ENCODE data around the gene KLHDC8A. TPM values are rescaled to one million over a fixed set of nuclear protein-coding genes. Genes with fewer than 3 reads are reported as not detected.

Gene KLHDC8A
- total RNA-seq, 2 experiments from 2014 or later, result not detected

DNA sequence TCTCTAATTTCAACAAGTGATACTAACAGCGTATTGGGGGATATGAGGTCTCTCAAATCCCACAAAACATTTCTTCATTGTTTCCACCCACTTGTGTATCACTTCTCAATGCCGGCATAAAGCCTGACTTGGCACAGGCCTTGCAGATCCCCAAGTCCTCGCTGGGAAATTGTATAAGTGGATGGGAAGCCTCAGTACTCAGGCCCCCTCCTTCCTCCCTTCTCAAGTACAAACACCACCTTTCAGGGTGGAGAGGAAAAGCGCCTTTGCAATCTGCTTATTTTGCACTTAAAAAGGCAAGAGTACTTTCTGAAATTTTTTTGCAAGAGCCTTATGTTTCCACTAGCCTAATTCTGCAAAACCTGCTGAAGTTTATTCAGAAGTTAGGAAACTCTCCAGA is 25.8 kb upstream of the KLHDC8A start:
- Mint-ChIP-seq H3K36me3 (ENCODE audit: low read depth) (no peaks in the 10 kb centered on the region), H3K4me1 (ENCODE audit: low read depth) (no peaks in the 10 kb centered on the region), H3K27ac (no peak overlapping the region), H3K4me3 (no peak overlapping the region), H3K9me3 (no peaks in the 10 kb centered on the region), H3K27me3 (peaks cover 11% of the 10 kb centered on the region)
- no peak for ATAC-seq
- POLR2A ChIA-PET, result no interaction called here
- CTCF ChIA-PET, result interaction anchor here (2.5 to 3.0 kb wide), 3 partner anchors 15 to 103 kb away, joined by 9 to 13 read pairs (median 11); no protein-coding TSS in a partner anchor
- no peak for DNase-seq
- TF ChIP-seq, protein P1, sequence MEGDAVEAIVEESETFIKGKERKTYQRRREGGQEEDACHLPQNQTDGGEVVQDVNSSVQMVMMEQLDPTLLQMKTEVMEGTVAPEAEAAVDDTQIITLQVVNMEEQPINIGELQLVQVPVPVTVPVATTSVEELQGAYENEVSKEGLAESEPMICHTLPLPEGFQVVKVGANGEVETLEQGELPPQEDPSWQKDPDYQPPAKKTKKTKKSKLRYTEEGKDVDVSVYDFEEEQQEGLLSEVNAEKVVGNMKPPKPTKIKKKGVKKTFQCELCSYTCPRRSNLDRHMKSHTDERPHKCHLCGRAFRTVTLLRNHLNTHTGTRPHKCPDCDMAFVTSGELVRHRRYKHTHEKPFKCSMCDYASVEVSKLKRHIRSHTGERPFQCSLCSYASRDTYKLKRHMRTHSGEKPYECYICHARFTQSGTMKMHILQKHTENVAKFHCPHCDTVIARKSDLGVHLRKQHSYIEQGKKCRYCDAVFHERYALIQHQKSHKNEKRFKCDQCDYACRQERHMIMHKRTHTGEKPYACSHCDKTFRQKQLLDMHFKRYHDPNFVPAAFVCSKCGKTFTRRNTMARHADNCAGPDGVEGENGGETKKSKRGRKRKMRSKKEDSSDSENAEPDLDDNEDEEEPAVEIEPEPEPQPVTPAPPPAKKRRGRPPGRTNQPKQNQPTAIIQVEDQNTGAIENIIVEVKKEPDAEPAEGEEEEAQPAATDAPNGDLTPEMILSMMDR (IDR thresholded peaks at IDR 0.05), result no peak
- intact Hi-C loops (cut with micrococcal nuclease), result no loop called here

DNA sequence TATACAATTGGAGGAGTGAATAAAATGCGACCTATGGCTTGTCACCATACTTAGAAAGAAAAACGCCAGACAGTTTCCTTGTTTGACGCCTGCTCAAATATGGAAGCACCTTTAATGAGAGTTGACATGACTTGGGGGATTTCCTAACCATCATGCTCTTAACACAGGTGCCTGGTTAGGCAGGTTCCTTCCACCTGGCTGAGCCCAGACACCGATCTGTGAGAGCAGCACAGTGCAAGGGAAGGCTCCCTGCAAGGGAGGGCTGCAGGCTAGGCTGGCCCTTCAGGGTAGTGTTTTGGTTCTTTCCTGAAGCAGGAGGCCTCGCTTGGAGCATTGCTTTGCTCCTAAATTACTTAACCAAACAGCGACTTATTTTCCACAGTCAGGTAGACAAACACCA is 24.6 kb upstream of the KLHDC8A start:
- TF ChIP-seq, protein P1 (IDR thresholded peaks at IDR 0.05), result no peak

DNA sequence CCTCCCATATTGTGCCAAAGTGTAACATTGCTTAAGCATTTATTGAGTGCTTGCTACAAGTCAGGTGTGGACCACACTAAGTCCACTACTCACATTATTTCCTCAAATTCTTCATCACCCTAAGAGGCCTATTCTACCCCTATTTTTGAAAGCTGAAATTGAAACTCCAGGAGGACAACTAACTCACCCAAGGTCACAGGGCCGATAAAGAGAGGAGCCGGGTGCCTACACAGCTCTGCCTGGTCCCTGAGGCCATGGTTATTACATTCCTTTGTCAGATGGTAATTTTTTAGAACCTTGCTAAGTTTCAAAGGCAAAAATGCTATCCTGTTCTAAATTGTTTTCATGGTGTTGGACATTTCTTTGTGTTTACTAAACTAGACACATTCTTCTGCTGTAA is 24.2 kb upstream of the KLHDC8A start:
- Mint-ChIP-seq H3K4me1 (ENCODE audit: low read depth) (no peaks in the 10 kb centered on the region), H3K4me3 (no peak overlapping the region), H3K27ac (no peak overlapping the region), H3K9me3 (no peaks in the 10 kb centered on the region), H3K36me3 (ENCODE audit: low read depth) (no peaks in the 10 kb centered on the region), H3K27me3 (peaks cover 13% of the 10 kb centered on the region)
- no peak for DNase-seq
- POLR2A ChIA-PET, result no interaction called here
- ATAC-seq, result no peak
- TF ChIP-seq, protein P1 (IDR thresholded peaks at IDR 0.05), result no peak
- intact Hi-C loops (cut with micrococcal nuclease), result no loop called here
- CTCF ChIA-PET, result interaction anchor here (2.7 to 3.0 kb wide), 2 partner anchors 16 to 104 kb away, joined by 9 to 11 read pairs; no protein-coding TSS in a partner anchor

More for the DNA sequence above, 24.6 kb upstream of the KLHDC8A start:
- peaks cover 13% of the 10 kb centered on the region for H3K27me3 Mint-ChIP-seq
- H3K4me3 Mint-ChIP-seq, result no peak overlapping the region
- H3K27ac Mint-ChIP-seq, result no peak overlapping the region
- DNase-seq (no peak), ATAC-seq (no peak)
- no peaks in the 10 kb centered on the region for H3K9me3 Mint-ChIP-seq
- intact Hi-C loops (cut with micrococcal nuclease), result no loop called here
- no peaks in the 10 kb centered on the region for H3K36me3 Mint-ChIP-seq (ENCODE audit: low read depth)
- ChIA-PET CTCF (interaction anchor here (2.7 to 3.0 kb wide), 2 partner anchors 16 to 104 kb away, joined by 9 to 11 read pairs; no protein-coding TSS in a partner anchor), POLR2A (no interaction called here)
- H3K4me1 Mint-ChIP-seq (ENCODE audit: low read depth), result no peaks in the 10 kb centered on the region

DNA sequence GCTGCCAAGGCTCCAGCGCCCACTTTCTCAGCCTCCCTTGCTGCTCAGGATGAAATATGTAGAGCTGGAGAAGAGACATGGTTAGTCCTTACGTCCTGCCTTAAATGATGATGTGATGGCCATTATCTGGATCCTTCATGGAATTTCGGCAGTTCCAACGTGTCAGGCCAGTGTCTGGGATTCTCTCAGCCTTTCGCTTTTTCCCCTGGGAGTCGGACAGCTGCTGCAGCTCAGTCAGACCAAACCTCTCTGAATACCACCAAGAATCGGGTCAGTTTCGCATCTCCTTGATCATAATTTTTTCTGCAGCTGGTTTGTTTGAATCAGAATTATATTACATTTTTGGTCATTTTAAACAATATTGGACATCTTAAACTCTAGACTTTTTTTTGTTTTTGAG is 22.3 kb upstream of the KLHDC8A start:
- Mint-ChIP-seq H3K4me3 (no peak overlapping the region), H3K27ac (no peak overlapping the region), H3K4me1 (ENCODE audit: low read depth) (peaks cover 8% of the 10 kb centered on the region), H3K9me3 (no peaks in the 10 kb centered on the region), H3K36me3 (ENCODE audit: low read depth) (no peaks in the 10 kb centered on the region), H3K27me3 (peaks cover 14% of the 10 kb centered on the region)
- TF ChIP-seq, protein P1 (IDR thresholded peaks at IDR 0.05), result no peak
- ATAC-seq (no peak), DNase-seq (no peak)
- CTCF ChIA-PET, result interaction anchor here (1.7 kb wide), 1 partner anchor 25 kb away, joined by 4 read pairs; no protein-coding TSS in a partner anchor
- POLR2A ChIA-PET, result no interaction called here
- intact Hi-C loops (cut with micrococcal nuclease), result no loop called here

DNA sequence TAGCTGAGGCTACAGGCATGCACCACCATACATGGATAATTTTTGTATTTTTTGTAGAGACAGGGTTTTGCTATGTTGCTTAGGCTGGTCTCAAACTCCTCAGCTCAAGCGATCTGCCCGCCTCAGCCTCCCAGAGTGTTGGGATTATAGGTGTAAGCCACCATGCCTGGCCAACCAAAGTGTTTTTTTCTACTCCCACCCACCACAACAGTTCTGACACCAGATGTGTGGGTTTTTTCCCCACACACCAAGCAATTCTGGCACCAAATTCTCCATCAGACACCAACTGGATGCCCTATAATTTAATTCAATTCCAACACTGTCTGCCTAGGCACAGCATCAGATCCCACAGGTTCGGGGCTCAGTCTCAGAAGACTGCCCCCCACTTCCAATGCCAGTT is 20.6 kb upstream of the KLHDC8A start:
- CTCF ChIA-PET, result interaction anchor here (1.3 kb wide), 1 partner anchor 41 kb away, joined by 3 read pairs; no protein-coding TSS in a partner anchor
- ATAC-seq, result no peak
- no peak for DNase-seq
- intact Hi-C loops (cut with micrococcal nuclease), result no loop called here
- Mint-ChIP-seq H3K36me3 (ENCODE audit: low read depth) (no peaks in the 10 kb centered on the region), H3K4me1 (ENCODE audit: low read depth) (peaks cover 11% of the 10 kb centered on the region), H3K9me3 (no peaks in the 10 kb centered on the region), H3K4me3 (no peak overlapping the region), H3K27me3 (peaks cover 17% of the 10 kb centered on the region), H3K27ac (no peak overlapping the region)
- TF ChIP-seq, protein P1 (IDR thresholded peaks at IDR 0.05), result no peak
- POLR2A ChIA-PET, result no interaction called here

Data from activated CD8-positive, alpha-beta T cell treated with anti-CD3 and anti-CD28 coated beads for 36 hours (primary cell).